Stimulated activated naive CD8-positive, alpha-beta T cell treated with anti-CD3 and anti-CD28 coated beads, Interleukin-15, Interleukin-2, amounts not matched to agents 100 ng/mL and 50 ng/mL, for 24 hours (primary cell): ENCODE measurements around the gene SNX19.
A peak's percentile ranks its signal among the peaks of the same experiment; 100 is the strongest.
"Not testable (repeated sequence)": the region's sequence is repeated elsewhere in the genome, so short reads cannot be mapped to it uniquely, and the experiment has no call there.

Experiments used
- H3K27ac Mint-ChIP-seq: one replicate; pipeline ENCODE4 v1.8.0; 2021; ENCODE audit warnings: mild to moderate bottlenecking, mixed read lengths
- H3K27me3 Mint-ChIP-seq: one replicate; pipeline ENCODE4 v1.8.0; 2021; ENCODE audit warnings: mixed read lengths
- H3K36me3 Mint-ChIP-seq: one replicate; pipeline ENCODE4 v1.8.0; 2021; ENCODE audit warnings: low read depth, mixed read lengths
- H3K4me1 Mint-ChIP-seq: one replicate; pipeline ENCODE4 v1.8.0; 2021; ENCODE audit warnings: low read depth, mixed read lengths
- H3K4me3 Mint-ChIP-seq: one replicate; pipeline ENCODE4 v1.8.0; 2021; ENCODE audit warnings: mild to moderate bottlenecking, mixed read lengths
- H3K9me3 Mint-ChIP-seq: one replicate; pipeline ENCODE4 v1.8.0; 2021; ENCODE audit warnings: mixed read lengths

Gene SNX19

GRCh38 chr11:130871616-130872015 is 44.7 kb downstream of the SNX19 start:
- Mint-ChIP-seq H3K27me3 (no peaks in the 10 kb centered on the region), H3K36me3 (peaks cover 45% of the 10 kb centered on the region), H3K27ac (peak overlapping the region; percentile 14), H3K4me1 (no peaks in the 10 kb centered on the region), H3K4me3 (no peak overlapping the region), H3K9me3 (no peaks in the 10 kb centered on the region)

- no peak overlapping the region for H3K4me3 Mint-ChIP-seq
- no peaks in the 10 kb centered on the region for H3K9me3 Mint-ChIP-seq
- no peaks in the 10 kb centered on the region for H3K27me3 Mint-ChIP-seq
- H3K36me3 Mint-ChIP-seq = peaks cover 23% of the 10 kb centered on the region
- H3K27ac Mint-ChIP-seq = peak overlapping the region; percentile 30
- no peaks in the 10 kb centered on the region for H3K4me1 Mint-ChIP-seq
Measured at GRCh38 chr11:130868721-130869390, 47.4 kb downstream of the SNX19 start.

GRCh38 chr11:130868086-130868710 is 48.1 kb downstream of the SNX19 start:
- Mint-ChIP-seq H3K4me3 (no peak overlapping the region), H3K36me3 (peaks cover 23% of the 10 kb centered on the region), H3K27me3 (no peaks in the 10 kb centered on the region), H3K9me3 (no peaks in the 10 kb centered on the region), H3K27ac (peak overlapping the region; percentile 30), H3K4me1 (no peaks in the 10 kb centered on the region)

GRCh38 chr11:130866831-130867230 is 49.4 kb downstream of the SNX19 start:
- Mint-ChIP-seq H3K4me1 (no peaks in the 10 kb centered on the region), H3K27me3 (no peaks in the 10 kb centered on the region), H3K27ac (no peak overlapping the region), H3K4me3 (no peak overlapping the region), H3K36me3 (peaks cover 17% of the 10 kb centered on the region), H3K9me3 (no peaks in the 10 kb centered on the region)

GRCh38 chr11:130865774-130866114 is 50.5 kb downstream of the SNX19 start:
- Mint-ChIP-seq H3K4me1 (peaks cover 3% of the 10 kb centered on the region), H3K36me3 (peaks cover 6% of the 10 kb centered on the region), H3K9me3 (no peaks in the 10 kb centered on the region), H3K27me3 (no peaks in the 10 kb centered on the region), H3K27ac (no peak overlapping the region), H3K4me3 (no peak overlapping the region)

GRCh38 chr11:130865091-130865773 is 51.0 kb downstream of the SNX19 start:
- Mint-ChIP-seq H3K4me3 (no peak overlapping the region), H3K4me1 (peaks cover 3% of the 10 kb centered on the region), H3K9me3 (no peaks in the 10 kb centered on the region), H3K27me3 (no peaks in the 10 kb centered on the region), H3K36me3 (peaks cover 5% of the 10 kb centered on the region), H3K27ac (no peak overlapping the region)

GRCh38 chr11:130861902-130862860 is 54.1 kb downstream of the SNX19 start:
- Mint-ChIP-seq H3K36me3 (no peaks in the 10 kb centered on the region), H3K9me3 (no peaks in the 10 kb centered on the region), H3K4me3 (no peak overlapping the region), H3K27me3 (peaks cover 5% of the 10 kb centered on the region), H3K4me1 (peaks cover 3% of the 10 kb centered on the region), H3K27ac (no peak overlapping the region)

- Mint-ChIP-seq H3K9me3 (no peaks in the 10 kb centered on the region), H3K36me3 (no peaks in the 10 kb centered on the region), H3K4me3 (no peak overlapping the region), H3K27me3 (peaks cover 11% of the 10 kb centered on the region), H3K27ac (no peak overlapping the region), H3K4me1 (peaks cover 3% of the 10 kb centered on the region)
Measured at GRCh38 chr11:130861283-130861682, 55.0 kb downstream of the SNX19 start.

- H3K36me3 Mint-ChIP-seq = no peaks in the 10 kb centered on the region
- H3K4me1 Mint-ChIP-seq = peaks cover 3% of the 10 kb centered on the region
- no peak overlapping the region for H3K4me3 Mint-ChIP-seq
- H3K9me3 Mint-ChIP-seq = no peaks in the 10 kb centered on the region
- no peak overlapping the region for H3K27ac Mint-ChIP-seq
- peaks cover 15% of the 10 kb centered on the region for H3K27me3 Mint-ChIP-seq
Measured at GRCh38 chr11:130859886-130860285, 56.4 kb downstream of the SNX19 start.

GRCh38 chr11:130858215-130858614 is 58.1 kb downstream of the SNX19 start:
- no peak overlapping the region for H3K27ac Mint-ChIP-seq
- no peaks in the 10 kb centered on the region for H3K9me3 Mint-ChIP-seq
- H3K27me3 Mint-ChIP-seq = peaks cover 15% of the 10 kb centered on the region
- no peaks in the 10 kb centered on the region for H3K36me3 Mint-ChIP-seq
- no peak overlapping the region for H3K4me3 Mint-ChIP-seq
- peaks cover 3% of the 10 kb centered on the region for H3K4me1 Mint-ChIP-seq

- not testable (repeated sequence) for H3K9me3 Mint-ChIP-seq, H3K4me3 Mint-ChIP-seq, H3K36me3 Mint-ChIP-seq, H3K4me1 Mint-ChIP-seq, H3K27ac Mint-ChIP-seq
- H3K27me3 Mint-ChIP-seq = peaks cover 19% of the 10 kb centered on the region
Measured at GRCh38 chr11:130855707-130856106, 60.6 kb downstream of the SNX19 start.

- Mint-ChIP-seq H3K4me1 (no peaks in the 10 kb centered on the region), H3K9me3 (no peaks in the 10 kb centered on the region), H3K27ac (no peak overlapping the region), H3K36me3 (no peaks in the 10 kb centered on the region), H3K4me3 (no peak overlapping the region), H3K27me3 (peaks cover 19% of the 10 kb centered on the region)
Measured at GRCh38 chr11:130854483-130854882, 61.8 kb downstream of the SNX19 start.

GRCh38 chr11:130852589-130852988 is 63.7 kb downstream of the SNX19 start:
- Mint-ChIP-seq H3K27ac (no peak overlapping the region), H3K9me3 (no peaks in the 10 kb centered on the region), H3K4me1 (no peaks in the 10 kb centered on the region), H3K27me3 (peaks cover 24% of the 10 kb centered on the region), H3K36me3 (no peaks in the 10 kb centered on the region), H3K4me3 (no peak overlapping the region)

GRCh38 chr11:130850185-130850944 is 65.9 kb downstream of the SNX19 start:
- H3K36me3 Mint-ChIP-seq = no peaks in the 10 kb centered on the region
- no peak overlapping the region for H3K27ac Mint-ChIP-seq
- H3K27me3 Mint-ChIP-seq = peaks cover 13% of the 10 kb centered on the region
- H3K4me1 Mint-ChIP-seq = no peaks in the 10 kb centered on the region
- H3K4me3 Mint-ChIP-seq = no peak overlapping the region
- H3K9me3 Mint-ChIP-seq = no peaks in the 10 kb centered on the region
